H1 (cell line): ENCODE results near the gene IRF7.

Source experiments
- CHD2 ChIP-seq: IDR thresholded peaks from 2 replicates; pipeline ENCODE4 v1.6.1; 2012; ENCODE audit warnings: low read length, improper control_type of control experiment
- CTCF ChIP-seq, 3 experiments: IDR thresholded peaks; 1 replicate in 2 of 3; 2 replicates in 1 of 3; pipeline versions ENCODE4 v1.5.1 to v1.6.1; 2011; ENCODE audit warnings: low read length in 3 of 3, mild to moderate bottlenecking in 3 of 3, inconsistent platforms in 2 of 3, low read depth in 1 of 3, moderate library complexity in 1 of 3; ENCODE audit not compliant: insufficient read depth in 1 of 3; ENCODE audit errors: control extremely low read depth in 1 of 3
- EGR1 ChIP-seq: IDR thresholded peaks from 2 replicates; pipeline ENCODE4 v1.6.1; 2011; ENCODE audit warnings: low read depth, low read length, borderline replicate concordance
- EP300 ChIP-seq, 2 experiments: IDR thresholded peaks; 1 replicate in 1 of 2; 2 replicates in 1 of 2; pipeline ENCODE4 v1.6.1; 2011 to 2012; ENCODE audit warnings: low read depth in 2 of 2, low read length in 2 of 2, mild to moderate bottlenecking in 2 of 2, borderline replicate concordance in 1 of 2, inconsistent platforms in 1 of 2, moderate library complexity in 1 of 2
- EZH2 ChIP-seq: fragments of 200-600 bp; sonication (generic); IDR thresholded peaks from 2 replicates; pipeline ENCODE4 v1.7.1; 2012; ENCODE audit warnings: low read depth, mild to moderate bottlenecking, moderate library complexity, low read length, inconsistent platforms; ENCODE audit not compliant: severe bottlenecking
- HDAC2 ChIP-seq, 2 experiments: fragments of 300-600 bp in 1 of 2; sonication (generic) in 1 of 2; IDR thresholded peaks; 2 replicates each; pipeline ENCODE4 v1.6.1; 2011 to 2012; ENCODE audit warnings: low read depth in 2 of 2, low read length in 2 of 2, mild to moderate bottlenecking in 2 of 2, moderate library complexity in 2 of 2, borderline replicate concordance in 1 of 2, inconsistent platforms in 1 of 2
- KDM5A ChIP-seq: fragments of 200-600 bp; IDR thresholded peaks from 2 replicates; pipeline ENCODE4 v1.7.1; 2012; ENCODE audit warnings: mild to moderate bottlenecking, low read length, inconsistent platforms, mixed read lengths
- POLR2A ChIP-seq, 2 experiments: IDR thresholded peaks; 1 replicate in 1 of 2; 2 replicates in 1 of 2; pipeline ENCODE4 v1.6.1; 2011; ENCODE audit warnings: low read depth in 2 of 2, low read length in 2 of 2, mild to moderate bottlenecking in 2 of 2; ENCODE audit errors: control extremely low read depth in 1 of 2
- POLR2AphosphoS5 ChIP-seq: IDR thresholded peaks from 2 replicates; pipeline ENCODE4 v1.6.1; 2011; ENCODE audit warnings: low read depth, low read length
- RFX5 ChIP-seq: IDR thresholded peaks from 2 replicates; pipeline ENCODE4 v1.6.1; 2011; ENCODE audit warnings: low read depth, low read length, improper control_type of control experiment, borderline replicate concordance
- SIN3A ChIP-seq, 2 experiments: IDR thresholded peaks in 1 of 2; conservative IDR thresholded peaks in 1 of 2; 2 replicates each; pipeline ENCODE4 v1.6.1; 2011 to 2012; ENCODE audit warnings: low read length in 2 of 2, improper control_type of control experiment in 1 of 2, low read depth in 1 of 2, mild to moderate bottlenecking in 1 of 2
- SIX5 ChIP-seq: IDR thresholded peaks from 2 replicates; pipeline ENCODE4 v1.6.1; 2011; ENCODE audit warnings: mild to moderate bottlenecking, low read depth, low read length
- USF2 ChIP-seq: IDR thresholded peaks from 2 replicates; pipeline ENCODE4 v1.6.1; 2011; ENCODE audit warnings: low read length, improper control_type of control experiment

- no peak for TF ChIP-seq CTCF (IDR thresholded peaks at IDR 0.05; ENCODE audit: control extremely low read depth in 1 of 3, insufficient read depth in 1 of 3, low read depth in 1 of 3, low read length in 3 of 3)
- no peak for TF ChIP-seq EZH2
- TF ChIP-seq EP300 (IDR thresholded peaks at IDR 0.05; ENCODE audit: borderline replicate concordance in 1 of 2, low read depth in 2 of 2, low read length in 2 of 2): no peak
- no peak for TF ChIP-seq POLR2A (IDR thresholded peaks at IDR 0.05; ENCODE audit: control extremely low read depth in 1 of 2, low read depth in 2 of 2, low read length in 2 of 2)
- TF ChIP-seq POLR2AphosphoS5: no peak
- no peak for TF ChIP-seq RFX5
- no peak for TF ChIP-seq CHD2
- no peak for TF ChIP-seq SIX5
- TF ChIP-seq HDAC2 (IDR thresholded peaks at IDR 0.05; ENCODE audit: borderline replicate concordance in 1 of 2, low read depth in 2 of 2, low read length in 2 of 2): no peak
- TF ChIP-seq USF2: no peak
- TF ChIP-seq KDM5A: no peak
- TF ChIP-seq SIN3A (conservative IDR thresholded peaks at IDR 0.05 in 1 of 2, IDR thresholded peaks at IDR 0.05 in 1 of 2; ENCODE audit: low read depth in 1 of 2, low read length in 2 of 2): no peak
- TF ChIP-seq EGR1: no peak
Observed at GRCh38 chr11:603154-603553, 12.6 kb downstream of the IRF7 start.
